ENCODE measurements around the gene MSL3B.
"Not testable (repeated sequence)": the region's sequence is repeated elsewhere in the genome, so short reads cannot be mapped to it uniquely, and the experiment has no call there.

The MSL3B gene

GRCh38 chr2:233907627-233908026 is 39.4 kb upstream of the MSL3B start:
- Histone ChIP-seq H2AFZ (ENCODE audit: low read depth) (no peak overlapping the region), H3K36me3 (ENCODE audit: insufficient read depth) (no peaks in the 10 kb centered on the region), H3K27me3 (ENCODE audit: insufficient read depth, low read depth) (no peaks in the 10 kb centered on the region), H4K20me1 (ENCODE audit: insufficient read depth) (no peaks in the 10 kb centered on the region), H3K4me1 (ENCODE audit: low read depth, poor library complexity, severe bottlenecking) (peaks cover 6% of the 10 kb centered on the region), H3K4me2 (no peak overlapping the region), H3K4me3 (IDR thresholded peaks at IDR 0.05; ENCODE audit: insufficient read depth, low read depth, low read length) (no peak overlapping the region), H3K9ac (no peak overlapping the region), H3K27ac (no peak overlapping the region), H3K79me2 (ENCODE audit: insufficient read depth, low read depth) (no peaks in the 10 kb centered on the region)
- no peak for TF ChIP-seq CTCF (conservative IDR thresholded peaks at IDR 0.05; ENCODE audit: low read depth, low read length)

GRCh38 chr2:233905945-233906344 is 37.8 kb upstream of the MSL3B start:
- Histone ChIP-seq H3K27ac (no peak overlapping the region), H3K4me2 (no peak overlapping the region), H3K27me3 (ENCODE audit: insufficient read depth, low read depth) (no peaks in the 10 kb centered on the region), H3K4me3 (IDR thresholded peaks at IDR 0.05; ENCODE audit: insufficient read depth, low read depth, low read length) (no peak overlapping the region), H3K4me1 (ENCODE audit: low read depth, poor library complexity, severe bottlenecking) (peaks cover 6% of the 10 kb centered on the region), H4K20me1 (ENCODE audit: insufficient read depth) (no peaks in the 10 kb centered on the region), H3K79me2 (ENCODE audit: insufficient read depth, low read depth) (no peaks in the 10 kb centered on the region), H3K36me3 (ENCODE audit: insufficient read depth) (no peaks in the 10 kb centered on the region), H2AFZ (ENCODE audit: low read depth) (no peak overlapping the region), H3K9ac (no peak overlapping the region)
- no peak for TF ChIP-seq CTCF (conservative IDR thresholded peaks at IDR 0.05; ENCODE audit: low read depth, low read length)

GRCh38 chr2:233901884-233902283 is 33.7 kb upstream of the MSL3B start:
- no peak overlapping the region for H3K4me3 ChIP-seq (IDR thresholded peaks at IDR 0.05; ENCODE audit: insufficient read depth, low read depth, low read length)
- TF ChIP-seq CTCF (conservative IDR thresholded peaks at IDR 0.05; ENCODE audit: low read depth, low read length), result no peak
- H3K79me2 ChIP-seq (ENCODE audit: insufficient read depth, low read depth), result no peaks in the 10 kb centered on the region
- H4K20me1 ChIP-seq (ENCODE audit: insufficient read depth), result no peaks in the 10 kb centered on the region
- no peaks in the 10 kb centered on the region for H3K27me3 ChIP-seq (ENCODE audit: insufficient read depth, low read depth)
- H2AFZ ChIP-seq (ENCODE audit: low read depth), result no peak overlapping the region
- H3K4me1 ChIP-seq (ENCODE audit: low read depth, poor library complexity, severe bottlenecking), result no peaks in the 10 kb centered on the region
- H3K9ac ChIP-seq, result no peak overlapping the region
- H3K27ac ChIP-seq, result no peak overlapping the region
- no peak overlapping the region for H3K4me2 ChIP-seq
- no peaks in the 10 kb centered on the region for H3K36me3 ChIP-seq (ENCODE audit: insufficient read depth)

- no peak for TF ChIP-seq CTCF (conservative IDR thresholded peaks at IDR 0.05; ENCODE audit: low read depth, low read length)
- Histone ChIP-seq H3K27me3 (ENCODE audit: insufficient read depth, low read depth) (no peaks in the 10 kb centered on the region), H3K79me2 (ENCODE audit: insufficient read depth, low read depth) (no peaks in the 10 kb centered on the region), H3K4me2 (no peak overlapping the region), H3K4me1 (ENCODE audit: low read depth, poor library complexity, severe bottlenecking) (no peaks in the 10 kb centered on the region), H4K20me1 (ENCODE audit: insufficient read depth) (no peaks in the 10 kb centered on the region), H3K36me3 (ENCODE audit: insufficient read depth) (no peaks in the 10 kb centered on the region), H3K9ac (no peak overlapping the region), H2AFZ (ENCODE audit: low read depth) (no peak overlapping the region), H3K27ac (no peak overlapping the region), H3K4me3 (IDR thresholded peaks at IDR 0.05; ENCODE audit: insufficient read depth, low read depth, low read length) (no peak overlapping the region)
Measured at GRCh38 chr2:233901367-233901766, 33.2 kb upstream of the MSL3B start.

- H4K20me1 ChIP-seq (ENCODE audit: insufficient read depth); H3K4me1 ChIP-seq (ENCODE audit: low read depth, poor library complexity, severe bottlenecking); H3K36me3 ChIP-seq (ENCODE audit: insufficient read depth); H3K27me3 ChIP-seq (ENCODE audit: insufficient read depth, low read depth); H3K4me2 ChIP-seq; H3K9ac ChIP-seq; H3K79me2 ChIP-seq (ENCODE audit: insufficient read depth, low read depth); H3K27ac ChIP-seq; H3K4me3 ChIP-seq (IDR thresholded peaks at IDR 0.05; ENCODE audit: insufficient read depth, low read depth, low read length); H2AFZ ChIP-seq (ENCODE audit: low read depth): not testable (repeated sequence)
Measured at GRCh38 chr2:233896253-233896652, 28.1 kb upstream of the MSL3B start.
